Right ventricle myocardium superior (tissue), 1 donor: ENCODE results near the gene MAPKAPK5. TPM values are rescaled to one million over a fixed set of nuclear protein-coding genes. Genes with fewer than 3 reads are reported as not detected.

Source experiments
- ATAC-seq: fragments of 200-7000 bp; cut with Tn5 transposase; one replicate; pipeline ENCODE4 v1.9.1; 2020; ENCODE audit warnings: mild to moderate bottlenecking; ENCODE audit not compliant: poor library complexity
- DNase-seq: peaks from one replicate; pipeline ENCODE4 v3.0.0-alpha.2; 2020
- intact Hi-C: fragments of 100-400 bp; cut with DNase I; formaldehyde crosslinking; loops from one replicate; pipeline ENCODE4 v1.11.2; 2022
- total RNA-seq: library from RNA; stranded (reverse); fragmentation: NEBNext Ultra II Directional; extraction: Animal tissue kit (Norgen Biotek cat#: 25700); gene quantifications from one replicate; pipeline ENCODE4 v1.2.1, GENCODE V29; 2021
- donor health status: DM: no; HTN: yes; CAD: no; lungs with severe emphysema.

MAPKAPK5 gene
- total RNA-seq, 1 donor from 2014 or later = 25.5 TPM

GRCh38 chr12:111869671-111870070 is 27.6 kb downstream of the MAPKAPK5 start:
- ATAC-seq = no peak
- DNase-seq = no peak
- intact Hi-C loops = no loop called here

- intact Hi-C loops = no loop called here
- ATAC-seq = no peak
These were observed 28.2 kb downstream of the MAPKAPK5 start for GRCh38 chr12:111870216-111870615.

GRCh38 chr12:111870706-111871105 is 28.7 kb downstream of the MAPKAPK5 start:
- no peak for DNase-seq
- ATAC-seq = no peak
- intact Hi-C loops = no loop called here

More at GRCh38 chr12:111870216-111870615, 28.2 kb downstream of the MAPKAPK5 start:
- no peak for DNase-seq

GRCh38 chr12:111873113-111873512 is 31.1 kb downstream of the MAPKAPK5 start:
- intact Hi-C loops = no loop called here
- ATAC-seq = no peak
- DNase-seq = no peak

- intact Hi-C loops = no loop called here
- ATAC-seq (no peak), DNase-seq (no peak)
These were observed 39.7 kb downstream of the MAPKAPK5 start for GRCh38 chr12:111881716-111882115.

- ATAC-seq (peak; percentile 58), DNase-seq (no peak)
- intact Hi-C loops = no loop called here
These were observed 44.9 kb downstream of the MAPKAPK5 start for GRCh38 chr12:111886662-111887545.

GRCh38 chr12:111887926-111888745 is 46.1 kb downstream of the MAPKAPK5 start:
- intact Hi-C loops = no loop called here
- peak; percentile 33 for ATAC-seq
- DNase-seq = no peak

- DNase-seq = no peak
- intact Hi-C loops = no loop called here
- ATAC-seq = peak; percentile 45
These were observed 51.3 kb downstream of the MAPKAPK5 start for GRCh38 chr12:111893287-111893686.

- intact Hi-C loops = no loop called here
- DNase-seq = no peak
- no peak for ATAC-seq
These were observed 52.5 kb downstream of the MAPKAPK5 start for GRCh38 chr12:111894556-111894955.

GRCh38 chr12:111901182-111901581 is 59.2 kb downstream of the MAPKAPK5 start:
- ATAC-seq = no peak
- intact Hi-C loops = no loop called here
- DNase-seq = no peak

- ATAC-seq = peak; percentile 35
- intact Hi-C loops = no loop called here
- DNase-seq = no peak
These were observed 62.5 kb downstream of the MAPKAPK5 start for GRCh38 chr12:111904446-111904975.

- ATAC-seq (no peak), DNase-seq (no peak)
- intact Hi-C loops = no loop called here
These were observed 63.5 kb downstream of the MAPKAPK5 start for GRCh38 chr12:111905502-111905901.

GRCh38 chr12:111907740-111908139 is 65.7 kb downstream of the MAPKAPK5 start:
- intact Hi-C loops = no loop called here
- DNase-seq (no peak), ATAC-seq (no peak)

GRCh38 chr12:111925171-111925570 is 83.1 kb downstream of the MAPKAPK5 start:
- ATAC-seq (no peak), DNase-seq (no peak)
- intact Hi-C loops = no loop called here

- ATAC-seq = no peak
- no peak for DNase-seq
- intact Hi-C loops = no loop called here
These were observed 84.6 kb downstream of the MAPKAPK5 start for GRCh38 chr12:111926631-111927030.

GRCh38 chr12:111927346-111927745 is 85.3 kb downstream of the MAPKAPK5 start:
- no peak for ATAC-seq
- intact Hi-C loops = no loop called here
- no peak for DNase-seq

GRCh38 chr12:111932241-111932640 is 90.2 kb downstream of the MAPKAPK5 start:
- intact Hi-C loops = no loop called here
- ATAC-seq (no peak), DNase-seq (no peak)

GRCh38 chr12:111936869-111937268 is 94.8 kb downstream of the MAPKAPK5 start:
- ATAC-seq = peak; percentile 5
- intact Hi-C loops = no loop called here
- no peak for DNase-seq

- ATAC-seq = peak; percentile 84
- DNase-seq = no peak
- intact Hi-C loops = no loop called here
These were observed 95.4 kb downstream of the MAPKAPK5 start for GRCh38 chr12:111937429-111937828.
